Smooth muscle cell (in vitro differentiated cells): ENCODE data around the gene MOV10. TPM values are rescaled to one million over a fixed set of nuclear protein-coding genes. Genes with fewer than 3 reads are reported as not detected.

Experiments used
- DNase-seq: peaks from one replicate; lab custom pipeline; 2025; ENCODE audit not compliant: unreplicated experiment; lab: John Stamatoyannopoulos, UW
- H2AFZ ChIP-seq: fragments of 200-600 bp; sonication (generic); 2 replicates; pipeline ENCODE4 v1.6.0; 2016; ENCODE audit warnings: antibody characterized with exemption, low read depth, mild to moderate bottlenecking
- H3F3A ChIP-seq: fragments of 200-600 bp; sonication (generic); 2 replicates; pipeline ENCODE4 v1.6.0; 2017; ENCODE audit warnings: antibody characterized with exemption, low read depth
- H3K27ac ChIP-seq: fragments of 200-600 bp; sonication (generic); 2 replicates; pipeline ENCODE4 v1.5.1; 2016; ENCODE audit warnings: low read depth, mild to moderate bottlenecking
- H3K27me3 ChIP-seq: fragments of 200-600 bp; sonication (generic); 2 replicates; pipeline ENCODE4 v1.6.1; 2016; ENCODE audit warnings: low read depth, mild to moderate bottlenecking
- H3K36me3 ChIP-seq: fragments of 200-600 bp; sonication (generic); 2 replicates; pipeline ENCODE4 v1.5.1; 2016; ENCODE audit warnings: low read depth
- H3K4me1 ChIP-seq: fragments of 200-600 bp; sonication (generic); 2 replicates; pipeline ENCODE4 v1.5.1; 2016; ENCODE audit warnings: low read depth
- H3K4me2 ChIP-seq: fragments of 200-600 bp; sonication (generic); 2 replicates; pipeline ENCODE4 v1.6.0; 2016; ENCODE audit warnings: mild to moderate bottlenecking
- H3K4me3 ChIP-seq: fragments of 200-600 bp; sonication (generic); 2 replicates; pipeline ENCODE4 v1.5.1; 2016; ENCODE audit warnings: mild to moderate bottlenecking
- H3K79me2 ChIP-seq: fragments of 200-600 bp; sonication (generic); 2 replicates; pipeline ENCODE4 v1.6.0; 2016; ENCODE audit warnings: low read depth, mild to moderate bottlenecking
- H3K9ac ChIP-seq: fragments of 200-600 bp; sonication (generic); 2 replicates; pipeline ENCODE4 v1.6.0; 2016; ENCODE audit warnings: low read depth
- H3K9me3 ChIP-seq: fragments of 200-600 bp; sonication (generic); replicated peaks from 2 replicates; pipeline ENCODE4 v1.5.1; 2016; ENCODE audit warnings: low read depth
- H4K20me1 ChIP-seq: fragments of 200-600 bp; sonication (generic); 2 replicates; pipeline ENCODE4 v1.6.0; 2016; ENCODE audit warnings: low read depth
- WGBS: methylation state at CpG from one replicate; pipeline ENCODE4 v1.1.7; 2016; ENCODE audit warnings: low lambda C conversion rate; 5-methylcytosine and 5-hydroxymethylcytosine counted together
- polyA plus RNA-seq: library from polyadenylated mRNA; unstranded; fragments of >200 nt; fragmentation: Nextera tagmentation; extraction: Ambion mirVana; gene quantifications from 2 replicates; pipeline ENCODE4 v1.2.1, GENCODE V29; 2016
- total RNA-seq: library from RNA; depleted of rRNA; stranded (reverse); fragments of >200 nt; gene quantifications from 2 replicates; pipeline ENCODE4 v1.2.3, GENCODE V29; 2014
- TF ChIP-seq, protein P1 (sequence below): fragments of 200-600 bp; sonication (generic); IDR thresholded peaks from 2 replicates; pipeline ENCODE4 v1.5.1; 2017; ENCODE audit warnings: borderline replicate concordance, mild to moderate bottlenecking, antibody characterized with exemption; ENCODE audit not compliant: insufficient read depth, poor library complexity, severe bottlenecking

Gene MOV10
- total and polyA plus RNA-seq, 2 experiments from 2014 or later = 36.9 to 56.8 TPM

DNA sequence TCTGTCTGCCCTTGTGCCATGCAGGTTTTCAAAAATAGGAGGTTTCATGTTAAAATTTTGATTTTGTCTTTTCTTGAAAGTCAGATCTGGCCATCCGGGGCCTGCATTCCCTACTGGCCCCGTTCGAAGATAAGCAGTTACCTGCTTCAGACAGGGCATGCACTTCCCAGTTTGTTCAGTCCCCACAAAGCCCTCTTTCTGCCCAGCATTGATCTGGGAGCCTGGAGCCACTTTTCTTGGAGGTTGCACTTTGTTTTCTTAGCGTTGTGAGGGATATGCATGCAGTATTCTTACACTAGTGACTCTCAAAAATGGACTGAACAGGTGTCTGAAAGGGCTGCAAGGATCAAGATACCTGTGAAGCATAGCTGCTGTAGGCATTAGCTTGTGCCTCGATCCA lies 11.5 kb downstream of the MOV10 start:
- no peaks in the 10 kb centered on the region for H3K9me3 ChIP-seq
- no peak overlapping the region for H3K4me3 ChIP-seq
- H3K36me3 ChIP-seq = peaks cover 4% of the 10 kb centered on the region
- WGBS = 94% methylated on average over 5 of the region's 5 CpGs
- TF ChIP-seq, protein P1, sequence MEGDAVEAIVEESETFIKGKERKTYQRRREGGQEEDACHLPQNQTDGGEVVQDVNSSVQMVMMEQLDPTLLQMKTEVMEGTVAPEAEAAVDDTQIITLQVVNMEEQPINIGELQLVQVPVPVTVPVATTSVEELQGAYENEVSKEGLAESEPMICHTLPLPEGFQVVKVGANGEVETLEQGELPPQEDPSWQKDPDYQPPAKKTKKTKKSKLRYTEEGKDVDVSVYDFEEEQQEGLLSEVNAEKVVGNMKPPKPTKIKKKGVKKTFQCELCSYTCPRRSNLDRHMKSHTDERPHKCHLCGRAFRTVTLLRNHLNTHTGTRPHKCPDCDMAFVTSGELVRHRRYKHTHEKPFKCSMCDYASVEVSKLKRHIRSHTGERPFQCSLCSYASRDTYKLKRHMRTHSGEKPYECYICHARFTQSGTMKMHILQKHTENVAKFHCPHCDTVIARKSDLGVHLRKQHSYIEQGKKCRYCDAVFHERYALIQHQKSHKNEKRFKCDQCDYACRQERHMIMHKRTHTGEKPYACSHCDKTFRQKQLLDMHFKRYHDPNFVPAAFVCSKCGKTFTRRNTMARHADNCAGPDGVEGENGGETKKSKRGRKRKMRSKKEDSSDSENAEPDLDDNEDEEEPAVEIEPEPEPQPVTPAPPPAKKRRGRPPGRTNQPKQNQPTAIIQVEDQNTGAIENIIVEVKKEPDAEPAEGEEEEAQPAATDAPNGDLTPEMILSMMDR = no peak
- peaks cover 24% of the 10 kb centered on the region for H3K79me2 ChIP-seq
- no peak overlapping the region for H3K27ac ChIP-seq
- no peak for DNase-seq
- H3K27me3 ChIP-seq = no peaks in the 10 kb centered on the region
- no peak overlapping the region for H3K4me2 ChIP-seq
- H2AFZ ChIP-seq = no peak overlapping the region
- no peaks in the 10 kb centered on the region for H3F3A ChIP-seq
- H3K4me1 ChIP-seq = no peaks in the 10 kb centered on the region
- H3K9ac ChIP-seq = no peak overlapping the region
- H4K20me1 ChIP-seq = peaks cover 37% of the 10 kb centered on the region

DNA sequence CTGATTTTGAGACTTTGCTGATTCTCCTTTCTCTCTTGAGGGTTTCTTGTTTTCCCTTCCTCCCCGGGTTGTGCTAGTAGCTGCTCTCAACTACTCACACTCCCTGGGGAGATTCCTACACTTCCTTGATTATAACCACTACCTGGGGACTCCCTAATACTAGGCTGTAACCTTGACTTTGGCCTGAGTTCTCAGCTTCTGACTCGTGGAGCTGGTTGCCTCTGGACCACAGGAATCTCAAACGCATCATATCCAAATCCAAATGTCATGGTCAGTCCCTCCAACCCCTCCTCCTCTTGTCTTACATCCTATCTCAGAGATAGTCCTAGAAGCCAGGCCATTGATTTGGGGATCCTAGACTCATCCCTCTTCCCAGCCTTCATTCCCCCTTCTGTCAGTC lies 12.0 kb downstream of the MOV10 start:
- Histone ChIP-seq H2AFZ (no peak overlapping the region), H3K27ac (no peak overlapping the region), H3K4me2 (no peak overlapping the region), H3K4me1 (no peaks in the 10 kb centered on the region), H3K36me3 (peaks cover 4% of the 10 kb centered on the region), H3K9me3 (no peaks in the 10 kb centered on the region), H3K4me3 (no peak overlapping the region), H3F3A (no peaks in the 10 kb centered on the region), H4K20me1 (peaks cover 37% of the 10 kb centered on the region), H3K27me3 (no peaks in the 10 kb centered on the region), H3K9ac (no peak overlapping the region), H3K79me2 (peaks cover 20% of the 10 kb centered on the region)
- TF ChIP-seq, protein P1 = no peak
- whole genome bisulfite sequencing = 62% methylated on average over 3 of the region's 3 CpGs
- DNase-seq = no peak

DNA sequence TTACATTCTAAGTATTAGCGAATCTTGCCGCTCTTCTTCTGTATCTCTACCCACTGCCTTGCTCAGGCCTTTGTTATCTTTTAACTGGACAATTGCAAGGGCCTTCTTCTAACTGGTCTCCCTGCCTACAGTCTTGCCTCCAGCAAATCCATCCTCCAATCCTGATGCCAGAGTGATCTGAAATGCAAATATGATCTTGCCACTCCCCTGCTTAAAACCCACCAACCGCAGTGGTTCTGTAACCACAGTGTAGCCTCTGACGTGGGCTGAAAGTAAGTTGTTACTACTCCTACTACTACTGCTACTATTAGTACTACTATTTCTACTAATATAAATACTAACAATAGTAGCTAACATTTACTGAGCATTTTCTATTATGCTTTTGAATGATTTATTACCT lies 12.4 kb downstream of the MOV10 start:
- 86% methylated on average over 4 of the region's 4 CpGs for WGBS
- H3K9ac ChIP-seq = no peak overlapping the region
- H3K4me1 ChIP-seq = no peaks in the 10 kb centered on the region
- H3K36me3 ChIP-seq = peaks cover 4% of the 10 kb centered on the region
- no peak overlapping the region for H3K4me2 ChIP-seq
- no peaks in the 10 kb centered on the region for H3K27me3 ChIP-seq
- no peak overlapping the region for H3K4me3 ChIP-seq
- H3F3A ChIP-seq = no peaks in the 10 kb centered on the region
- H3K79me2 ChIP-seq = peaks cover 17% of the 10 kb centered on the region
- peaks cover 37% of the 10 kb centered on the region for H4K20me1 ChIP-seq
- DNase-seq = no peak
- no peaks in the 10 kb centered on the region for H3K9me3 ChIP-seq
- no peak overlapping the region for H3K27ac ChIP-seq
- no peak overlapping the region for H2AFZ ChIP-seq
- TF ChIP-seq, protein P1 = no peak

DNA sequence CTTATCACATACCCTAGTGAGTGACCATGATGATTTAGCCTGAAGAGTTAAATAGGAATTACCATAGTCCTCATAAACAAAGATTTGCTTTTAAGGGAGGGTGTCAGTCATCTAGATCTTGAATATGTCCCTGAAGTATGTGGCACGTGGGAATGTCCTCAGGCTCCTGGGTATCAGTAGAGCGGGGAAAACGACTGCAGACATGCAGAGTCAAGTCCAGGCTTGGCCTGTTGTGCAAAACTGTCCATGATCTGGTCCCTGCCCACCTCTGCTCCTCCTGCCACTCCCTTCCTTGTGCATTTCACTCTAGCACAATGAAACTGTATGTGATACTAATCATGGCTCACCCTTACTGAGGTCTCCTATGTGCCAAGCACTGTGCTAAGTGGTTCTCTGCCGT lies 12.9 kb downstream of the MOV10 start:
- Histone ChIP-seq H3K79me2 (peaks cover 17% of the 10 kb centered on the region), H3K36me3 (peaks cover 4% of the 10 kb centered on the region), H3K4me1 (no peaks in the 10 kb centered on the region), H3F3A (no peaks in the 10 kb centered on the region), H2AFZ (no peak overlapping the region), H4K20me1 (peaks cover 37% of the 10 kb centered on the region), H3K27ac (no peak overlapping the region), H3K4me3 (no peak overlapping the region), H3K4me2 (no peak overlapping the region), H3K27me3 (no peaks in the 10 kb centered on the region), H3K9me3 (no peaks in the 10 kb centered on the region), H3K9ac (no peak overlapping the region)
- 81% methylated on average over 4 of the region's 4 CpGs for WGBS
- TF ChIP-seq, protein P1 = no peak
- no peak for DNase-seq
